ENCODE results near the gene RASA4B.
"Not testable (repeated sequence)": the region's sequence is repeated elsewhere in the genome, so short reads cannot be mapped to it uniquely, and the experiment has no call there.

GRCh38 chr7:102496861-102497260 lies 20.7 kb downstream of the RASA4B start:
- TF ChIP-seq CTCF (conservative IDR thresholded peaks at IDR 0.05; ENCODE audit: low read depth in 2 of 2); EZH2 (IDR thresholded peaks at IDR 0.05; ENCODE audit: low read depth, unreplicated experiment): not testable (repeated sequence)
